Stomach (tissue), 4 donors: Measurements from ENCODE around the gene RAP2A.

Experiments used
- CTCF ChIP-seq, 7 experiments: fragments of 450-650 bp in 4 of 7; fragments of 200-600 bp in 3 of 7; sonication (generic) in 3 of 7; IDR thresholded peaks; one replicate each; pipeline ENCODE4 v1.5.1; 2016 to 2019; ENCODE audit warnings: antibody characterized with exemption in 7 of 7, control low read depth in 2 of 7, mild to moderate bottlenecking in 1 of 7
- POLR2A ChIP-seq, 4 donors: fragments of 450-650 bp; IDR thresholded peaks; one replicate each; pipeline ENCODE4 v1.6.1; 2016; ENCODE audit warnings: antibody characterized with exemption in 4 of 4, control low read depth in 2 of 4, mild to moderate bottlenecking in 1 of 4, moderate library complexity in 1 of 4

- TF ChIP-seq CTCF (IDR thresholded peaks at IDR 0.05) (no peak), POLR2A (IDR thresholded peaks at IDR 0.05) (no peak)
Measured at GRCh38 chr13:97387485-97387839, 46.5 kb upstream of the RAP2A start.
